Activated naive CD8-positive, alpha-beta T cell treated with anti-CD3 and anti-CD28 coated beads, Interleukin-2, amount 10 ng/mL, durations not matched to agents 7 days and 5 days (primary cell): Measurements from ENCODE around the gene AANAT. TPM values are rescaled to one million over a fixed set of nuclear protein-coding genes. Genes with fewer than 3 reads are reported as not detected.
"Not testable (repeated sequence)": the region's sequence is repeated elsewhere in the genome, so short reads cannot be mapped to it uniquely, and the experiment has no call there.

Experiments
- ATAC-seq: fragments of 150-1000 bp; cut with Tn5 transposase; one replicate; pipeline ENCODE4 v1.10.0; 2021; ENCODE audit warnings: low read depth, moderate library complexity
- POLR2A ChIA-PET: fragments of 350-600 bp; sonication (Branson Sonifier 250); formaldehyde crosslinking; loops from one replicate; lab custom pipeline; 2021; ENCODE audit warnings: antibody characterized with exemption; lab: Charles Lee
- DNase-seq: peaks from one replicate; pipeline ENCODE4 v3.0.0; 2021
- H3K27ac Mint-ChIP-seq: one replicate; pipeline ENCODE4 v1.8.0; 2022; ENCODE audit warnings: mild to moderate bottlenecking, mixed read lengths
- H3K27me3 Mint-ChIP-seq: one replicate; pipeline ENCODE4 v1.8.0; 2022; ENCODE audit warnings: mild to moderate bottlenecking, moderate library complexity, mixed read lengths
- H3K36me3 Mint-ChIP-seq: one replicate; pipeline ENCODE4 v1.8.0; 2021; ENCODE audit warnings: mild to moderate bottlenecking, mixed read lengths
- H3K4me1 Mint-ChIP-seq: one replicate; pipeline ENCODE4 v1.8.0; 2021; ENCODE audit warnings: mixed read lengths
- H3K4me3 Mint-ChIP-seq: one replicate; pipeline ENCODE4 v1.8.0; 2022; ENCODE audit warnings: mild to moderate bottlenecking, moderate library complexity, mixed read lengths
- H3K9me3 Mint-ChIP-seq: one replicate; pipeline ENCODE4 v1.8.0; 2021; ENCODE audit warnings: mixed read lengths
- total RNA-seq, 2 experiments: library from RNA; stranded (reverse); gene quantifications; one replicate each; pipeline ENCODE4 v1.2.3, GENCODE V29; 2021

Gene AANAT
- total RNA-seq, 2 experiments from 2014 or later, result not detected

- peaks cover 36% of the 10 kb centered on the region for H3K4me1 Mint-ChIP-seq
- no peak for ATAC-seq
Observed at GRCh38 chr17:76500747-76501017, 33.3 kb downstream of the AANAT start.

GRCh38 chr17:76501018-76501826 lies 33.8 kb downstream of the AANAT start, which contains the start of gene RHBDF2:
TSS of gene RHBDF2 (minus strand) at chr17:76501423. CDS start at chr17:76481524, 19,899 bp downstream.
- Mint-ChIP-seq H3K9me3 (no peaks in the 10 kb centered on the region), H3K27ac (peak within 1 kb of the TSS; percentile 95), H3K27me3 (no peaks in the 10 kb centered on the region), H3K36me3 (no peaks in the 10 kb centered on the region), H3K4me1 (peaks cover 37% of the 10 kb centered on the region), H3K4me3 (peak within 1 kb of the TSS; percentile 91)
- POLR2A ChIA-PET, result interaction anchor here (0.5 to 2.6 kb wide), 14 partner anchors 10 to 441 kb away, joined by 3 to 35 read pairs (median 4); partner anchors contain the start of gene UBE2O
- ATAC-seq (peak; percentile 90), DNase-seq (peak; percentile 100)

More at GRCh38 chr17:76500747-76501017, 33.3 kb downstream of the AANAT start:
- Mint-ChIP-seq H3K36me3 (no peaks in the 10 kb centered on the region), H3K9me3 (no peaks in the 10 kb centered on the region), H3K4me3 (peak overlapping the region; percentile 91), H3K27ac (peak overlapping the region; percentile 68), H3K27me3 (no peaks in the 10 kb centered on the region)
- POLR2A ChIA-PET, result interaction anchor here (2.3 kb wide), 2 partner anchors 10 to 14 kb away, joined by 6 to 11 read pairs; no protein-coding TSS in a partner anchor
- no peak for DNase-seq

GRCh38 chr17:76501827-76502307 lies 34.5 kb downstream of the AANAT start:
- ATAC-seq, result no peak
- POLR2A ChIA-PET, result interaction anchor here (0.5 to 2.6 kb wide), 12 partner anchors 10 to 294 kb away, joined by 3 to 35 read pairs (median 3); partner anchors contain the start of gene UBE2O
- peak overlapping the region; percentile 95 for H3K27ac Mint-ChIP-seq
- H3K36me3 Mint-ChIP-seq, result no peaks in the 10 kb centered on the region
- no peaks in the 10 kb centered on the region for H3K27me3 Mint-ChIP-seq
- H3K4me3 Mint-ChIP-seq, result peak overlapping the region; percentile 76
- H3K9me3 Mint-ChIP-seq, result no peaks in the 10 kb centered on the region
- peaks cover 41% of the 10 kb centered on the region for H3K4me1 Mint-ChIP-seq
- DNase-seq, result no peak

GRCh38 chr17:76502341-76503211 lies 35.2 kb downstream of the AANAT start:
- peaks cover 35% of the 10 kb centered on the region for H3K4me1 Mint-ChIP-seq
- no peak overlapping the region for H3K4me3 Mint-ChIP-seq
- POLR2A ChIA-PET, result interaction anchor here (0.6 to 2.6 kb wide), 9 partner anchors 11 to 295 kb away, joined by 3 to 35 read pairs (median 4); partner anchors contain the start of gene UBE2O
- no peaks in the 10 kb centered on the region for H3K9me3 Mint-ChIP-seq
- ATAC-seq (no peak), DNase-seq (no peak)
- no peaks in the 10 kb centered on the region for H3K36me3 Mint-ChIP-seq
- H3K27me3 Mint-ChIP-seq, result peaks cover under 1% of the 10 kb centered on the region
- no peak overlapping the region for H3K27ac Mint-ChIP-seq

GRCh38 chr17:76504117-76504516 lies 36.7 kb downstream of the AANAT start:
- Mint-ChIP-seq H3K9me3 (no peaks in the 10 kb centered on the region), H3K4me3 (no peak overlapping the region), H3K36me3 (no peaks in the 10 kb centered on the region), H3K4me1 (peaks cover 28% of the 10 kb centered on the region), H3K27me3 (peaks cover 8% of the 10 kb centered on the region), H3K27ac (no peak overlapping the region)
- POLR2A ChIA-PET, result interaction anchor here (0.7 kb wide), 1 partner anchor 36 kb away, joined by 3 read pairs; the partner anchor contains the start of gene AANAT
- DNase-seq, result no peak
- ATAC-seq, result no peak

GRCh38 chr17:76506408-76507345 lies 39.3 kb downstream of the AANAT start:
- Mint-ChIP-seq H3K27me3 (peaks cover 8% of the 10 kb centered on the region), H3K4me3 (no peak overlapping the region), H3K4me1 (peaks cover 21% of the 10 kb centered on the region), H3K9me3 (no peaks in the 10 kb centered on the region), H3K27ac (peak overlapping the region; percentile 40), H3K36me3 (no peaks in the 10 kb centered on the region)
- POLR2A ChIA-PET, result interaction anchor here (0.9 to 1.8 kb wide), 3 partner anchors 9 to 48 kb away, joined by 3 to 7 read pairs (median 4); no protein-coding TSS in a partner anchor
- peak; percentile 77 for ATAC-seq
- peak; percentile 94 for DNase-seq

- POLR2A ChIA-PET, result interaction anchor here (0.8 to 1.8 kb wide), 2 partner anchors 41 to 50 kb away, joined by 3 to 7 read pairs; partner anchors contain the start of gene AANAT
- not testable (repeated sequence) for ATAC-seq, H3K27me3 Mint-ChIP-seq, H3K36me3 Mint-ChIP-seq, H3K9me3 Mint-ChIP-seq, DNase-seq, H3K4me3 Mint-ChIP-seq, H3K27ac Mint-ChIP-seq
- peaks cover 19% of the 10 kb centered on the region for H3K4me1 Mint-ChIP-seq
Observed at GRCh38 chr17:76508472-76509063, 41.2 kb downstream of the AANAT start.

GRCh38 chr17:76510831-76511244 lies 43.4 kb downstream of the AANAT start:
- no peak for DNase-seq
- peaks cover 8% of the 10 kb centered on the region for H3K27me3 Mint-ChIP-seq
- POLR2A ChIA-PET, result interaction anchor here (0.5 to 0.6 kb wide), 2 partner anchors 59 to 1204 kb away, joined by 3 read pairs; no protein-coding TSS in a partner anchor
- no peak for ATAC-seq
- H3K4me3 Mint-ChIP-seq, result no peak overlapping the region
- peaks cover 31% of the 10 kb centered on the region for H3K4me1 Mint-ChIP-seq
- no peaks in the 10 kb centered on the region for H3K9me3 Mint-ChIP-seq
- no peak overlapping the region for H3K27ac Mint-ChIP-seq
- H3K36me3 Mint-ChIP-seq, result no peaks in the 10 kb centered on the region

GRCh38 chr17:76511668-76512365 lies 44.4 kb downstream of the AANAT start:
- no peak for ATAC-seq
- Mint-ChIP-seq H3K9me3 (no peaks in the 10 kb centered on the region), H3K27me3 (peaks cover 8% of the 10 kb centered on the region), H3K4me1 (peaks cover 29% of the 10 kb centered on the region), H3K4me3 (no peak overlapping the region), H3K36me3 (no peaks in the 10 kb centered on the region), H3K27ac (no peak overlapping the region)
- DNase-seq, result no peak
- POLR2A ChIA-PET, result interaction anchor here (0.6 to 4.3 kb wide), 2 partner anchors 10 to 1327 kb away, joined by 3 to 23 read pairs; partner anchors contain the start of gene RHBDF2

- no peak for DNase-seq
- Mint-ChIP-seq H3K27ac (peak overlapping the region; percentile 80), H3K9me3 (no peaks in the 10 kb centered on the region), H3K4me3 (no peak overlapping the region), H3K36me3 (no peaks in the 10 kb centered on the region), H3K27me3 (peaks cover 7% of the 10 kb centered on the region), H3K4me1 (peaks cover 31% of the 10 kb centered on the region)
- no peak for ATAC-seq
- POLR2A ChIA-PET, result interaction anchor here (0.6 to 4.3 kb wide), 2 partner anchors 11 to 1328 kb away, joined by 3 to 23 read pairs; partner anchors contain the start of gene RHBDF2
Observed at GRCh38 chr17:76512366-76513305, 45.2 kb downstream of the AANAT start.
